Measurements from ENCODE around the gene GMNN. TPM values are rescaled to one million over a fixed set of nuclear protein-coding genes. Genes with fewer than 3 reads are reported as not detected.
"Not testable (repeated sequence)": the region's sequence is repeated elsewhere in the genome, so short reads cannot be mapped to it uniquely, and the experiment has no call there.

Gene GMNN
- 80.8 and 83.5 TPM in 2 replicates for total RNA-seq

DNA sequence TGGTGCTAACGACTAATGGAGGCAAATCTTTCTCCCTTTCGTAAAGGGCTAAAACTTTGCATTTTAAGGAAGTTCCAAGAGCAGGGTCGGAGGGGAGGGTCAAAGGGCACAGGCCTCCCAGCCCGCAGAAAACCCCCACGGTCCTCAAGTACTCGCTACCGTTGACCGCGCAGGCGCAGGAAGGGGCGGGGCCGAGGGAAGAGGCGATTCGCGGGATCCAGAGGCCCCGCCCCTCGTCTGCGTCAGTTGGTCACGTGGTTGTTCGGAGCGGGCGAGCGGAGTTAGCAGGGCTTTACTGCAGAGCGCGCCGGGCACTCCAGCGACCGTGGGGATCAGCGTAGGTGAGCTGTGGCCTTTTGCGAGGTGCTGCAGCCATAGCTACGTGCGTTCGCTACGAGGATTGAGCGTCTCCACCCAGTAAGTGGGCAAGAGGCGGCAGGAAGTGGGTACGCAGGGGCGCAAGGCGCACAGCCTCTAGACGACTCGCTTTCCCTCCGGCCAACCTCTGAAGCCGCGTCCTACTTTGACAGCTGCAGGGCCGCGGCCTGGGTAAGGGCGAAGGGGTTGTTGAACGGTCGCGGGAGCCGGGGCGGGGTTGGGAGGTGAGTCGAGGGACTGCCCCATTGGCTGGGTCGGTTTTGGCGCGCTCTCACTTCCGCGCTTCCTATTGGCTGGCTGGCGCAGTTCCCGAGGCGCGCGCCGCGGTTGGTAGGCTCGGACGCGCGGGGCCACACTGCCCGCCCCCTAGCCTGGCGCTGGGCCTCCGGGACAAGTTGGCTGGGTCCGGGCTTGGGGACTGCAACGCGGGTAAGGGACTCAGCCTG lies at the start of gene GMNN:
TSS of gene GMNN (plus strand) at position 242 of the 824 bp plus-strand sequence. CDS start 2,310 bp downstream, outside the sequence.
- Mint-ChIP-seq H3K4me1 (ENCODE audit: low read depth) (peaks cover 39% of the 10 kb centered on the region), H3K9me3 (no peaks in the 10 kb centered on the region), H3K27ac (peak within 1 kb of the TSS; percentile 98), H3K27me3 (ENCODE audit: insufficient read depth) (no peaks in the 10 kb centered on the region), H3K4me3 (peak within 1 kb of the TSS; percentile 98), H3K36me3 (ENCODE audit: low read depth) (peaks cover 22% of the 10 kb centered on the region)
- peak; percentile 96 for DNase-seq (ENCODE audit: low spot score)
- intact Hi-C loops (cut with micrococcal nuclease), result loop anchor here (1.0 to 5.0 kb wide), 9 partner anchors 13 to 297 kb away; partner anchors contain the start of genes KIAA0319 and TDP2

DNA sequence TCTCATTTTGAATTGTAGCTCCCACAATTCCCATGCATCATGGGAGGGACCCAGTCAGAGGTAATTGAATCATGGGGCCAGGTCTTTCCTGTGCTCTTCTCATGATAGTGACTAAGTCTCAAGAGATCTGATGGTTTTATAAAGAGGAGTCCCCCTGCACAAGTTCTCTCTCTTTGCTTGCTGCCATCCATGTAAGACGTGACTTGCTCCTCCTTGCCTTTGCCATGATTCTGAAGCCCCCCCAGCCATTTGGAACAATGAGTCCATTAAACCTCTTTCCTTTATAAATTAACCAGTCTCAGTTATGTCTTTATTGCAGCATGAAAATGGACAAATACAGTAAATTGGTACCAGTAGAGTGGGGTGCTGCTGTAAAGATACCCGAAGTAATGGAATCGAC lies 44.1 kb upstream of the GMNN start:
- intact Hi-C loops (cut with micrococcal nuclease), result not testable (repeated sequence)

DNA sequence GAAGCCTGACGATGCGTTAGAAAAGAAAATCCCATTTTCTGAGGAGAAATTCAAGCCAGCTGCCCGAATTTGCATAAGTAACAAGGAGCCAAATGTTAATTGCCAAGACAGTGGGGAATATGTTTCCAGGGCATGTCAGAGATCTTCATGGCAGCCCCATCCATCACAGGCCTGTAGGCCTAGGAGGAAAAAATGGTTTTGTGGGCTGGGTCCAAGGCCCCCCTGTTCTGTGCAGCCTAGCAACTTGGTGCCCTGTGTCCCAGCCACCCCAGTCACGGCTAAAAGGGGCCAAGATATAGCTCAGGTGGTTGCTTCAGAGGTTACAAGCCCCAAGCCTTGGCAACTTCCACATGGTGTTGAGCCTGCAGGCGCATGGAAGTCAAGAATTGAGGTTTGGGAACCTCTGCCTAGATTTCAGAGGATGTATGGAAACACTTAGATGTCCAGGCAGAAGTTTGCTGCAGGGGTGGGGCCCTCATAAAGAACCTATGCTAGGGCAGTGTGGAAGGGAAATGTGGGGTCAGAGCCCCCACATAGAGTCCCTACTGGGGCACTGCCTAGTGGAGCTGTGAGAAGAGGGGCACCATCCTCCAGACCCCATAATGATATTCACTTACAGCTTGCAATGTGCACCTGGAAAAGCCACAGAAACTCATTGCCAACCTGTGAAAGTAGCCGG lies 43.1 kb upstream of the GMNN start:
- intact Hi-C loops (cut with micrococcal nuclease); H3K36me3 Mint-ChIP-seq (ENCODE audit: low read depth); H3K27ac Mint-ChIP-seq; DNase-seq (ENCODE audit: low spot score); H3K4me1 Mint-ChIP-seq (ENCODE audit: low read depth); H3K27me3 Mint-ChIP-seq (ENCODE audit: insufficient read depth); H3K4me3 Mint-ChIP-seq: not testable (repeated sequence)
- peaks cover 24% of the 10 kb centered on the region for H3K9me3 Mint-ChIP-seq

More for the DNA sequence above, 44.1 kb upstream of the GMNN start:
- not testable (repeated sequence) for H3K4me3 Mint-ChIP-seq; H3K4me1 Mint-ChIP-seq (ENCODE audit: low read depth); H3K36me3 Mint-ChIP-seq (ENCODE audit: low read depth); H3K27ac Mint-ChIP-seq; DNase-seq (ENCODE audit: low spot score); H3K27me3 Mint-ChIP-seq (ENCODE audit: insufficient read depth)
- peaks cover 24% of the 10 kb centered on the region for H3K9me3 Mint-ChIP-seq

DNA sequence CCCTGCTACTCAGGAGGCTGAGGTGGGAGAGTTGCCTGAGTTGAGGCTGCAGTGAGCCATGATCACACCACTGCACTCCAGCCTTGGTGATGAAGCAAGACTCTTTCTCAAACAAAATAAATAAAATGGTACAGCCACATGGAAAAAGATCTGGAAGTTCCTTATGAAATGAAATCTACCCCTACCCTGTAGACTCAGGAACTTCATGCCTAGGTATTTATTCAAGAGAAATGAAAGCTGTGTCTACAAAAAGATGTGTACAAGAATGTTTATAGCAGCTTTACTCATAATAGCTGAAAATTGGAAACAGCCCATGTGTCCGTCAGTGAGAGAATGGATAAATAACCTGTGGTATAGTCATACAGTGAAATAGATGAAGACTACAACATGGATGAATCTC lies 40.6 kb upstream of the GMNN start:
- Mint-ChIP-seq H3K4me1 (ENCODE audit: low read depth) (no peaks in the 10 kb centered on the region), H3K27ac (no peak overlapping the region), H3K4me3 (no peak overlapping the region), H3K27me3 (ENCODE audit: insufficient read depth) (peaks cover 5% of the 10 kb centered on the region), H3K9me3 (peaks cover 24% of the 10 kb centered on the region), H3K36me3 (ENCODE audit: low read depth) (peaks cover 5% of the 10 kb centered on the region)
- no peak for DNase-seq (ENCODE audit: low spot score)
- intact Hi-C loops (cut with micrococcal nuclease), result no loop called here

DNA sequence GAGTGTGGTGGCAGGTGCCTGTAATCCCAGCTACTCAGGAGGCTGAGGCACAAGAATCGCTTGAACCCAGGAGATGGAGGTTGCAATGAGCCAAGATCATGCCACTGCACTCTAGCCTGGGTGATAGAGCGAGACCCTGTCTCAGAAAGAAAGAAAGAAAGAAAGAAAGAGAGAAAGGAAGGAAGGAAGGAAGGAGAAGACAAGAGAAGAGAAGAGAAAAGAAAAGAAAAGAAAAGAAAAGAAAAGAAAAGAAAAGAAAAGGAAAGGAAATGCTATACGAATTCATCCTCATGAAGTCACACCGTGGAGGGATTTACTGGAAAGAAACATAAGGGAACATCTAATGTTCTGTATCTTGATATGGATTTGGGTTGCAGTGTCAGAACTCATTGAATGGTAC lies 40.0 kb upstream of the GMNN start:
- H3K4me1 Mint-ChIP-seq (ENCODE audit: low read depth); intact Hi-C loops (cut with micrococcal nuclease); H3K36me3 Mint-ChIP-seq (ENCODE audit: low read depth); H3K4me3 Mint-ChIP-seq; H3K27ac Mint-ChIP-seq; H3K27me3 Mint-ChIP-seq (ENCODE audit: insufficient read depth); DNase-seq (ENCODE audit: low spot score): not testable (repeated sequence)
- peaks cover 20% of the 10 kb centered on the region for H3K9me3 Mint-ChIP-seq

DNA sequence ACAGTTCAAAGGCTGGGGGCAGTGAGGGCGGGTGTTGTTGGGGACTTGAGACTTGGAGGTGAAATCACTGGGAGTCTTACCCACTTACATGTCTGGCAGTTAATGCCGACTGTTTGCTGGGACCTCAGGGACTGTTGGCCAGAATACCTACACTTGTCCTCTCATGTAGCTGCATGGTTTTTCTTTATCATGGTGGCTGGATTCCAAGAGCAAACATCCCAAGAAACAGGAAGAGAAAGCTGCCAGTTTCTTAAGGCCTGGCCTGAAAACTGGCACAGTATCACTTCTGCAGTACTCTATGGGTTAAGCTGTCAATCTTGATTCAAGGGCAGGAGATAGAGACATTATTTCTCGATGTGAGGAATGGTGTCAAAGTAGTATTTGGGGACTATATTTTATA lies 36.0 kb upstream of the GMNN start:
- peaks cover 2% of the 10 kb centered on the region for H3K9me3 Mint-ChIP-seq
- H3K4me3 Mint-ChIP-seq, result no peak overlapping the region
- no peak overlapping the region for H3K27ac Mint-ChIP-seq
- H3K4me1 Mint-ChIP-seq (ENCODE audit: low read depth), result peaks cover 18% of the 10 kb centered on the region
- peaks cover 5% of the 10 kb centered on the region for H3K27me3 Mint-ChIP-seq (ENCODE audit: insufficient read depth)
- peaks cover 4% of the 10 kb centered on the region for H3K36me3 Mint-ChIP-seq (ENCODE audit: low read depth)
- intact Hi-C loops (cut with micrococcal nuclease), result no loop called here
- DNase-seq (ENCODE audit: low spot score), result no peak

DNA sequence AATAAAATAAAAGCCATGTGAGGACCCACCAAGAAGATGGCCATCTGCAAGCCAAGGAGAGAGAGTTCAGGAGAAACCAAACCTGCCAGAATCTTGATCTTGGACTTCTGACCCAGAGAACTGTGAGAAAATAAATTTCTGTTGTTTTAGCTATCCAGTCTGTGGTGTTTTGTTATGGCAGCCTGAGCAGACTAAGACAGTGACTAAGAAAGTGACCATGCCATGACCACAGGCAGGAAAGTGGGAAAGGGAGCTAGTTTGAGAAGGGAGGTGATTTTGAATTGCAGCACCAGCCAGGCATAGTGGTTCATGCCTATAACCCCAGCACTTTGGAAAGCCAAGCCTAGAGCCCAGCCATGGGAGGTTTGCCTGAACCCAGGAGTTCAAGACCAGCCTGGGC lies 33.9 kb upstream of the GMNN start:
- DNase-seq (ENCODE audit: low spot score), result no peak
- Mint-ChIP-seq H3K27me3 (ENCODE audit: insufficient read depth) (no peaks in the 10 kb centered on the region), H3K27ac (no peak overlapping the region), H3K36me3 (ENCODE audit: low read depth) (peaks cover 6% of the 10 kb centered on the region), H3K4me3 (no peak overlapping the region), H3K4me1 (ENCODE audit: low read depth) (peaks cover 24% of the 10 kb centered on the region), H3K9me3 (peaks cover 2% of the 10 kb centered on the region)
- intact Hi-C loops (cut with micrococcal nuclease), result no loop called here

DNA sequence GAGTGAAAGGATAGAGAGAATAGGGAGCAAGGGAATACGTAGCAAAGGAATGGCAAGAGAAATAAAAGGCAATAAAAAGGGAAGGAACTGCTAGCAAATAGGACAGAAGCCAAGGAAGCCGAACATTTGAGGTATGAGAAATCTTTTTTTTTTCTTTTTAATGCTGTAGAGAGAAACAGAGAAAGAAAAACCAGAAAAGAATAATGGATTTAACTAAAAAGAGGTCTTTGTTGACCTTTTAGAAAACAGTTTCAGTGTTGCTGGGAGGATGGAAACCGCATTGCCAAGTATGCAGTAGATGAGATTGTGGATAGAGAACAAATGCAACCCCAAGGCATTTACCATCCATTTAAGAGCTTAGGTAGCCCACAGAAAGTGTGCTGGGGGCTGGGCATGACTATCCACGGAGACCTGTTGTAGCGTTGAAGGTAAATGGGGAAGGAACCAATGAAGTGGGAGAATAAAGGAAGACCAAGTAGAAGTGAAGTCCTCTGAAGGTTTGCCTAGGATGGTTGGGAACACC lies 32.5 kb upstream of the GMNN start:
- H3K27me3 Mint-ChIP-seq (ENCODE audit: insufficient read depth), result no peaks in the 10 kb centered on the region
- intact Hi-C loops (cut with micrococcal nuclease), result no loop called here
- DNase-seq (ENCODE audit: low spot score), result no peak
- peaks cover 24% of the 10 kb centered on the region for H3K4me1 Mint-ChIP-seq (ENCODE audit: low read depth)
- H3K9me3 Mint-ChIP-seq, result peaks cover 2% of the 10 kb centered on the region
- no peak overlapping the region for H3K4me3 Mint-ChIP-seq
- H3K36me3 Mint-ChIP-seq (ENCODE audit: low read depth), result peaks cover 6% of the 10 kb centered on the region
- H3K27ac Mint-ChIP-seq, result no peak overlapping the region

DNA sequence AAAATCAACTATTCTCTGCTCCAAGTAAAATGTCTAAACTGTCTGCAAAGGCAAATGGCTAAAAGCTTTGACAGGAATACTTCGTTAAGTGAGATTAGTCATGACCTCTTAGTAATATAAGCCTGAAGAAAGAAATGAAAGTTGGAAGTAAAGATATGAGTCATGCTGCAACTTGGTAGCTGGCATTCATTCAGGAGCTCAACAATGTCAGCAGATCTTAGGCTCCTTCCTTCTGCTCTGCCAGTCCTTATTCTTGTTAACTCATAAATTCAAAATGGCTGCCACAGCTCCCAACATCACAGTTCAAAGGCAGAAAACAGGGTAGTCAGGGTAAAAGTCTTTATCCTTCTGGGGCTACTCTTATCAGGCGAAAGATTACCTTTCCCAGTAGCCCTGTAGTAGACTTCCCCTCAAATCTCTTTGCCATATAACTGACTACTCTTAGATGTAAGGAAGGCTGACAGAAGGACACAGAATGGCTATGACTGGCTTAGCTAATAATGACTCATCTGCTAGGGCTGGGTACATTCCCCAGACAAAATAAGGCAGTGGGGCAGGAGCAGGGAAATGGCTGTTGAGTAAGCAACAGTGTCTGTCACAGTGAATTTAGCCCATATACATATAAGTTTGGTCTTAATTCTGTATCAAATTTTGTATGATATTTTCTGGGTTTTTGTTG lies 31.3 kb upstream of the GMNN start:
- DNase-seq (ENCODE audit: low spot score), result no peak
- no peak overlapping the region for H3K4me3 Mint-ChIP-seq
- peaks cover 2% of the 10 kb centered on the region for H3K9me3 Mint-ChIP-seq
- H3K36me3 Mint-ChIP-seq (ENCODE audit: low read depth), result peaks cover 6% of the 10 kb centered on the region
- peaks cover 24% of the 10 kb centered on the region for H3K4me1 Mint-ChIP-seq (ENCODE audit: low read depth)
- H3K27me3 Mint-ChIP-seq (ENCODE audit: insufficient read depth), result no peaks in the 10 kb centered on the region
- peak overlapping the region; percentile 63 for H3K27ac Mint-ChIP-seq
- intact Hi-C loops (cut with micrococcal nuclease), result loop anchor here (1.0 kb wide), 3 partner anchors 22 to 32 kb away; no protein-coding TSS in a partner anchor

DNA sequence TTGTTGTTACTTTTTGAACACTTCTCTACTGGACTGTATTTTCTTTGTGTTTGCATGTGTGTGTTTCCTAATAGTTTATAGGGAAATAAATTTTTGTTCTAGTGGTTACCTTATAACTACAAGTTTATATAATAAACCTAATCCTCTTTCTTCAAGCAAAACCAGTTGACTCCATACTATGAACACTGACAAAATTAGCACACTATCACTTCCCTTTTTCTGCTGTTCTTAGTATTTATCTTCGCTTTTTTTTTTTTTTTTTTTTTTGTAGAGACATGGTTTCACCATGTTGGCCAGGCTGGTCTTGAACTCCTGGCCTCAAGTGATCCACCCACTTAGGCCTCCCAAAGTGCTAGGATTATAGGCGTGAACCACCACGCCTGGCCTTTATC lies 30.8 kb upstream of the GMNN start:
- Mint-ChIP-seq H3K9me3 (peaks cover 2% of the 10 kb centered on the region), H3K4me3 (no peak overlapping the region), H3K27me3 (ENCODE audit: insufficient read depth) (peaks cover under 1% of the 10 kb centered on the region), H3K36me3 (ENCODE audit: low read depth) (peaks cover 6% of the 10 kb centered on the region), H3K27ac (peak overlapping the region; percentile 63), H3K4me1 (ENCODE audit: low read depth) (peaks cover 24% of the 10 kb centered on the region)
- intact Hi-C loops (cut with micrococcal nuclease), result loop anchor here (1.0 kb wide), 3 partner anchors 22 to 31 kb away; no protein-coding TSS in a partner anchor
- no peak for DNase-seq (ENCODE audit: low spot score)

DNA sequence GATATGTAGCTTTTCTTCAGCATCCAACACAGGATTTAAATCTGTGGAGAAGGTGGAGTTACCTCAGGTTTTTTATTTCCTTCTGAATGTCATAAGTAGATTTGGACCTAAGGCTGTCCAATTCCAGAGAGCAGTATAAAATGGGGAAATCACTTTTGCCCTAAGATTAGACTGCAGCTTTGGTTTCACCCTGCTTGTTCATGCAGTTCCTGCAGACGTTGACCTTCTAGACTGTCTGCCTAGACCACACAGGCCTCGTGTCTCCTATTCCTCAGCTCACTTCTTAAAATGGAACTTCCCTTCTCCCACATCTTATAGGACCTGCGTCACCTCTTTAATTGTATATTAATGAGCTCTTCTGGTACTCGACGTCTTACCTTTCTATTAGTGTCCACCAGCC lies 29.8 kb upstream of the GMNN start:
- no peak overlapping the region for H3K4me3 Mint-ChIP-seq
- DNase-seq (ENCODE audit: low spot score), result no peak
- peaks cover 2% of the 10 kb centered on the region for H3K9me3 Mint-ChIP-seq
- peaks cover 24% of the 10 kb centered on the region for H3K4me1 Mint-ChIP-seq (ENCODE audit: low read depth)
- no peak overlapping the region for H3K27ac Mint-ChIP-seq
- intact Hi-C loops (cut with micrococcal nuclease), result no loop called here
- H3K27me3 Mint-ChIP-seq (ENCODE audit: insufficient read depth), result peaks cover 1% of the 10 kb centered on the region
- H3K36me3 Mint-ChIP-seq (ENCODE audit: low read depth), result peaks cover 6% of the 10 kb centered on the region

DNA sequence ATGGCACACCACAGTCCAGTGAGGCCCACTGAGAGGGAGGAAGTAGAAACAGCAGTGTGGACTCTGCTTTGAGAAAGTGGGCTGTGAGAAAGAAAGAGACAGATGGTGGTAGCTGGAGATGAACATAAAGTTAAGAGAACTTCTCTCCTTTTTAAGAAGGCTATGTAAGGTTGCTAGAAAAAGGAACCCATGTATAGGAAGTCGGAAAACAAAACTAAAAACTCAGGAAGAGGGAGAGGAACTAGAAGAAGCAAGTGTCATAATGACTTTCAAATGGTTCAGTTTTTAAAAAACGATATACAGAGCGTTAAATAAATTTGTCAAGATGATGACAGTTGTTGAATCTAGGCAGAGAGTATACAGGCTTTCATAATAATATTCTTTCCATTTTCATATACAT lies 25.4 kb upstream of the GMNN start:
- H3K9me3 Mint-ChIP-seq, result peaks cover 11% of the 10 kb centered on the region
- no peak for DNase-seq (ENCODE audit: low spot score)
- peaks cover 4% of the 10 kb centered on the region for H3K36me3 Mint-ChIP-seq (ENCODE audit: low read depth)
- peaks cover 2% of the 10 kb centered on the region for H3K27me3 Mint-ChIP-seq (ENCODE audit: insufficient read depth)
- H3K4me1 Mint-ChIP-seq (ENCODE audit: low read depth), result peaks cover under 1% of the 10 kb centered on the region
- intact Hi-C loops (cut with micrococcal nuclease), result no loop called here
- H3K4me3 Mint-ChIP-seq, result no peak overlapping the region
- H3K27ac Mint-ChIP-seq, result no peak overlapping the region
